Stimulated activated CD4-positive, alpha-beta T cell treated with anti-CD3 and anti-CD28 coated beads, TNF-alpha, amount 100 ng/mL, for 1 hour (primary cell): Measurements from ENCODE around the gene ERBIN.
"Not testable (repeated sequence)": the region's sequence is repeated elsewhere in the genome, so short reads cannot be mapped to it uniquely, and the experiment has no call there.

Experiments used
- DNase-seq, 3 donors: peaks; one replicate each; pipeline ENCODE4 v3.0.0-alpha.2; 2020; ENCODE audit warnings: low read depth in 3 of 3, low spot score in 1 of 3

ERBIN gene

DNA sequence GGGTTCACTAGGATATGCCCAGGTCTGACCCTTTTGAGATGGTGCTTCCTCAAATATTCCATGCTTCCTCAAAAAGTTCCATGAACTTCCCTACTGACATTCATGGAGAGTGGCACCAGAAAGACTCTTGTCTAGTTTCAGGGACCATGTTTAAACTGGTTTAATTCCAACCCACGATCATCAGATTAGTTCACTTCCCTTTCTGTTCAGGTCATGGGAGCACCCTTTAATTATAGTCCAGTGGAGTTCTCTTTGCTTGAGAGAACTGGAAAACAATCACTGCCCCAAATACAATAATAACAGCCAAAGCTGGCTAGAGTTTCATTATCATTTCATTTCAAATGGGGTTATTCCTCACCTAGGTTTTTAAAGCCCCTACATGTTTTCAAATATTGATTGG, 9.7 kb upstream of the ERBIN start:
- DNase-seq, result no peak

DNA sequence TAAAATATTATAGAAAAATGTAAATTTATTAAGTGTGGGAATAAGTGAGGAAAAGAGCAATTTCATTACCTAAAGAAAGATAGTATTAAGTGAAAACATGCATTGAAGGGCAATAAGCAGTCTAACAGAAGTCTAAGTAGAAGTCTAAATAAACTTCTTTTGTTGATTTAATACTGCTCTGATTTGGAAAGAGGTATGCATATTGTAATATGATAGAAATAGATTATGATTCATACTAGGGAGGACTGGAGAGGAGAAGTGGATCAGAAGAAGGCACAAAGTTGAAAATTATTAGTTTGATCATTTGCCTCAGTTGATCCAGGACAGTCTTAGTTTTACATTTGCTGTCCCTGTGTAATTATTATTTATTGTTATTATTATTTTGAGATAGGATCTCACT, 6.6 kb upstream of the ERBIN start:
- no peak for DNase-seq

DNA sequence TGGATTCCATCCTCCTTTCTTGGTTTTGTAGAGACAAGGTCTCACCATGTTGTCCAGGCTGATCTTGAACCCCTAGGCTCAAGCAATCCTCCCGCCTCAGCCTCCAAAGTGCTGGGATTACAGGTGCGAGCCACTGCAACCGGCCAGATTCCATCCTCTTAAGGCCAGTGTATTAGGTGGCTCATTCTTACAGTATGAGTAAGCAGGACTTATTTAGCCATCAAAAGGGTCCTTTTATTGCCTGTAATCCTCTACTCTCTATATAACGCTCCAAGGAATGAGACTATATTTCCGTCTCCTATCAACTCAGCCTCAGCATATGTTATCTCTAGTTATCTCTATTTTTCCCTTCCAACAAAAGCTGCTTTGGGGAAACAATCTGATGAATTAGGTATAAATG, 3.0 kb upstream of the ERBIN start:
- DNase-seq, result no peak

DNA sequence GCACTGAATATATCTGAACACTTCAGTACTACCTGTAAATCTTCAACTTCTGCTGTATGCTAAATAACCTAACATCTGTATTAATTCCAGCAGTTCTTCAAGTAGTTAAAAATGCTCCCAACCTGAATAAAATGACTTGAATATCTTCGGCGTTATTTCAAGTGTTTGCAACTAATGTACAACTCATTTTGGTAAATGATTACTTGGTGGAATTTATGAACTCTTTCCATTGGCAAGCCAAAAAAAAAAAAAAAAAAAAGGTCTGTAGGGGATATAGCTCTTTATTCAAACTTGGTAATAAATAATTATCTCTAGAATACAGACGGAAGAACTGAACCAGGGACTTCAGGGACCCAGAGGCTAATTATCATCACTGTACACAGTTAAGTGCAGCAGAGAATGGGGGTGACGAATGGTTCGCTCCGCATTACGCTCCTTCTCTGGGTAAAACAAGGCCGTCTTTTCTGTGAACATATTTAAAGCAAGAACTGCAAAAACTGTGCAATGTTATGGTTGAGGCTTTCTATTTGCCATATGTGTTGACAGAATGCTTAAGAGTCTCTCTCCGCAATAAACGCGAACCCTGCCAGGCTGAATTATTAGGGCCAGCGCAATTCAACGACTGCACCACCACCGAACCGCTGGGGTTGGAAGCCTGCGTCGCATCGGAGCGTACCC, 1.9 kb upstream of the ERBIN start:
- DNase-seq, result no peak

DNA sequence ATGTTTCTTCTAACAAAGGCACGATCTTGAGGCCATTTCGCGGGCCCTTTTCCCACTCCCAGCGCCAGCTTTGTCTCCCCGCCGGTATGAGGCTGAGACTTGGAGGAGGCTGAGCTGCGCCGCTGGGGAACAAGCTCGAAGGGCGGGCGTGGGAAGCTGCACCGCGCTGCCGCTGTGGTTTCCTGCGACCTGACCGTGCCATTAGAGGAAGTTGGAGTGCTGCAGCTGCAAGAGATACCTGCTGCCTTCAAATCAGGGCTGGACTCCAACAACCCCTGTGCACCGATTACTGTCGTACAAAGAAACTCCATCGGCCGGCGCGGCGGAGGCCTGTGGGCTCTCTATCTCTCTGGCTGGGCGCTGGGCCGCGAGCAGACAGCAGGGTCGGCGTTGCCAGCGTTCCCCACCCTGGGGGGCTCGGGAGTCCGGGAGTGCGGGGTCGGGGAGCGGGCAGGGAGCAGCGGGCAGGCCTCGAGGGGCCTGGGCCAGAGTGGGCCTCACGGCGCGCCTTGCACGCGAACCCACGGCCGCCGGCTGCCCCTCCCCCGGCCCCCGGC, 1.3 kb upstream of the ERBIN start:
- DNase-seq, result peak; percentile 35 to 46 (median 42)

DNA sequence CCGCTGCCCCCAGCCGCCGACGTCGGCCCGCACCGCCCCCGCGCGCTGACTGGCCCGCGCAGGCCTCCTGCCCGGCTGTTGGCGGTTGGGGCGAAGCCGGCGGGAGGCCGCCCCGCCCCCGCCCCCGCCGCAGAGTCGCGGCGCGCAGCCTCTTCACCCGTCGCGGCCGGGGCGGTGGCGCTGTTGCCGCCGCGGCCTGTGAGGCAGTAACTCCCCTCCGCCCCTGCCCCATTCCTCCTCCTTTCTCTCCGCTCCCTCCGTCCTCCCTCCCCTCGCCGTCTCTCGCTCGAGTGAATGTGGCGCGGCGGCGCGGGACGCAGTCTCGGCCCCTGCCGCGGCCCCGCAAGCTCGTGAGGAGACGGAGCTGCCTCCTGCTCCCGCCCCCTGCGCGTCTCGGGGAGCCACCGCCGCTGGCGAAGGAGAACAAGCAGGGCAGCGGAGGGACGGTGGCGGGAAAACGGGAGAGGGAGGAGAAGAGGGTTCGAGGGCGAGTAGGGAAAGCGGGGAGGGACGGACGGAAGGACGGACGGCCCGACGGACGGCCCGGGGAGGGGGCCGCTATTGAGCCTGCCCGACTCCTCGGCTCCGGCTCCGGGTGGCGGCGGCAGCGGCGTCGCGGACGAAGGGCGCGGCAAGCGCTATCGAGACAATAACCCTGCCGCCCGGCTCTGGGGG, 637 bp upstream of the ERBIN start:
- peak; percentile 55 to 64 (median 63) for DNase-seq

DNA sequence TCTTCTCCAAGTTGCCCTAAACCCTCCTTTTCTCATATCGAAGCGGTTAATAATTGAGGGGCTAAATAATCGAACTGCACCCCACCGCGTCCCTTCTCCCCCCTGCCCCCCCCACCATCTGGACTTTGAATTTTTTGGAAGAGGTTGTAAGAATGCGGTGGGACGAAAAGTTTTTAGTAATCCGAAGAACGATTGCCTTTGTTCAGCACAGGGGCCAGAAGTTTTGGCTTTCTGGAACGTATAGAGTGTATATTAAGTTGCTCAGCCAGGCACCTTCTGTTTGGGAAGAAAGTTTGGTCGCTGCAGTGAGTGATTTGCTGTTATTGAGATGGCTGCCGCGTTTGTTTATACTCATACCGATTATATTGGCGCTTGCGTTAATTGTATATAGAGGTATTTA, 518 bp downstream of the ERBIN start:
- DNase-seq, result no peak

DNA sequence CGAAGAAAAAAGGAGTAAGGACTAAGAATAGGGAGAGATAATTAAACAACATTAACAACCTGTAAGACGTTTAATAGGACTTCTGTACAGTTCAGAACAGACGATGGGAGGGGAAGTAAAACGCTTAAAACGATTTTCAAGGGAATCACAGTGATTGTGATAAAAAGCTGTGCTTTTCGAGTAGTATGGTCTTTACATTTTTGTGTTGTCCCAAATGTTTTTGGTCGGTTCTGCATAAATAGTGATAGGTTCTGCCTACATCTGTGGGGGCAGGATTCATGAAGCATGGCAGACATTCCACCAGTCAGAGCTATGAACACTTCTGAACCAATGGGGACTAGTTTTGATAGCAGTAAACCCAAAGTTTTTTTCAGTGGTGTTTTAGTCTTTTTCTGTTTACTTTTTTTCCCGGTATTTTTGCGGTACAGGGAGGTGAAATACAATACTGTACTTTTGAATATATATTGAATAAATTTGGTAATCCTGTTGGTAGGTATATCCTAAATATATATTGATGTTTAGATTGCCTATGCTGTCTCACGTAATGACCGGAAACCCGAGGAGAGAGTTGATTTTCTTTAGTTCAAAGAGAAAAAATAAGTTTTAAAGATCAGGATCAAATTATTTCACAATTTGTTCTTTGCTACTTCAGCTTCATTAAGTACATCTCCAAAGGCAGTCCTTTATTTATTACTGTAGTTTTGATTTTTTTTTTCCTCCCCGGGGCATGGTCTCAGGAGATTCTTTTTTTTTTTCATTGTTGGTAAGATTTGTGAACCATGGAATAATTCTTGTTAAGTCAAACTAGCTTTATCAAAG, 1.3 kb downstream of the ERBIN start:
- no peak for DNase-seq

DNA sequence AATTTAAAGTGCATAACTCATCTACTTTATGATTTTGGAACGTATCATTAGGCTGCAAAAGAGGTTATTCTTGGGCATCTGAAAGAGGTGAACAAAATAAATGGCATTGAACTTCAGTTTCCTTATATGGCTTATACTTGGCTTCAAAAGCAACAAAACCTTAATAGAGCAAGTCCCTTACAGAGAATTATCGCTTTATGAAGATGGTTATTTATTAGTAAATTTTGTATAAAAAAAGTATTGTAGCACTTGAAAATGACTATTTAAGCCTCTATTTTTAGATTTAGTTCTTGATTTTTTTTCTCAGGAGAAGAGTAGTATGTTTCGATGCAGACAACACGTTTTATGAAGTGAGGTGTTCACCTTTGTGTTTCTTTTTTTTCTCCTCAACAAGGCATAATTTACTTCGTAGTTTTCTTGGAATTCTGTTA, 2.0 kb downstream of the ERBIN start:
- no peak for DNase-seq

DNA sequence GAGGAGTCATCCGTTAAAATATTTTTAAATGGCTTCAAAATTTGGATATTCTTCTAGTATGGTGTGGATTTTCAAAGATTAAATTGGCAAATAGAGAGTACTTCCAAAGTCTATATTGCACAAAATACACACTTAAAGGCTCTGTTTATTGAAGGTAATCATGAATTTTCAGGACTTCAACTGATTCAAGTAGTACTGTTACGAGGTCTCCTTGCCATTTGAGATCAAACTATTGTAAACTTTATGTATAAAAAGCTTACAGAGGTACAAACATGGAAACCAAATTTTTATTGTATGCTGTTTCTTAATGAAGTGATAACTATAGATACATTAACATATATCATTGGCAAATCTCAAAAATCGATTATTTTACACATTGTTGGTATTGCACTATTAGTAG, 2.5 kb downstream of the ERBIN start:
- DNase-seq, result no peak

DNA sequence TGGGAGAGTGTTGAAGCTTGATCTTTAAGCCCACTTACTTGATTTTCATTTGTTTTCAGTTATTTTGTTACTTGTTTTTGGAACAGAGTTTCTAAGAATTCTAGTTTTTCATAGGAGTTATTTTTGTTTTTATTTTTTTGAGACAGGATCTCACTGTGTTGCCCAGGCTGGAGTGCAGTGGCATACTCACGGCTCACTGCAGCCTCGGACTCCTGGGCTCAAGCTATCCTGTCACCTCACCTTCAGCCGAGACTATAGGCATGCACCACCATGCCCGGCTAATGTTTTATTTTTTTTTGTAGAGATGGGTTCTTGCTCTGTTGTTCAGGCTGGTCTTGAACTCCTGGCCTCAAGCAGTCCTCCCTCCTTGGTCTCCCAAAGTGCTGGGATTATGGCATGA, 6.3 kb downstream of the ERBIN start:
- no peak for DNase-seq

DNA sequence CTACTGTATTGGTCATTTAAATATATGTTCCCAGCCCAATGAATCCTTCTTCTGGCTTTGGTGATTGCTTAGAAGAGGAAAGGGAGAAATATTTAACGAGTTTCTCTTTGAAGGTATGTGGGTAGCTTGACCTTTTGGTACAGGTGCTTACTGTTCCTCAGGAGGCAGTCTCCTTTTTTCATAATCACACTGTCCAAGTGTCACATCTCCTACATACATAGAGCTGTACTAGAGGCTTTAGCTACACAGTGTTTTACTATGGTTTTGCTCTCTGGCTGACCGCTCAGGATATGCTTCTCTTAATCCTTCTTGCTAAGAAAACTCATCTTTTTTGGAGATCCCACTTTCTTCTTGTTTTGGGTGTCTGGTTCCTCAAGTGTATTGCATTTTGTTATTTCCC, 6.9 kb downstream of the ERBIN start:
- no peak for DNase-seq

DNA sequence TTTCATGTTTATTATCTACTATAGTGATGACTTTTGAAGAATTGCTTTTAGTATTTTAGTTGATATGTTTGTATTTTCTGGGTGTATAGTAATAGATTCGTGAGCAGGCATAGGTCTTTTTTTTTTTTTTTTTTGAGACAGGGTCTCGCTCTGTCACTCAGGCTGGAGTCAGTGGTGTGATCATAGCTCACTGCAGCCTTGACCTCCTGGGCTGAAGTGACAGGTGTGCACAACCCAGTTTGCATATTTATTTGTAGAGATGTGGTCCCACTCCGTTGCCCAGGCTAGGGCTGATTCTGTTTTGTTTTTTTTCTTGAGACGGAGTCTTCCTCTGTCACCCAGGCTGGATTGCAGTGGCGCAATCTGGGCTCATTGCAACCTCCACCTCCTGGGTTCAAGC, 11.9 kb downstream of the ERBIN start:
- no peak for DNase-seq

DNA sequence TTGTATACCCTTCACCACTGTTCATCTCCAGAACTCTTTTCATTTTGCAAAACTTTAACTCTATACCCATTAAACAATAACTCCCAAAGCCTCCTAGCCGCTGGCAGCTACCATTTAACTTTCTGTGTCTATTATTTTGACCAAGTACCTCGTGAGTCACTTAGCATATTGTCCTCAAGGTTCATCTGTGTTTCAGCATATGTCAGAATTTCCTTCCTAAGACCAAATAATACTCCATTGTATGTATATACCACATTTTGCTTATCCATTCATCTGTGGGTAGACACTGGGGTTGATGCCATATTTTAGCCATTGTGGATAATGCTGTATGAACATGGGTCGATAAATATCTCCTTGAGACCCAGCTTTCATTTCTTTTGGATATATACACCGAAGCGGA, 17.4 kb downstream of the ERBIN start:
- no peak for DNase-seq

DNA sequence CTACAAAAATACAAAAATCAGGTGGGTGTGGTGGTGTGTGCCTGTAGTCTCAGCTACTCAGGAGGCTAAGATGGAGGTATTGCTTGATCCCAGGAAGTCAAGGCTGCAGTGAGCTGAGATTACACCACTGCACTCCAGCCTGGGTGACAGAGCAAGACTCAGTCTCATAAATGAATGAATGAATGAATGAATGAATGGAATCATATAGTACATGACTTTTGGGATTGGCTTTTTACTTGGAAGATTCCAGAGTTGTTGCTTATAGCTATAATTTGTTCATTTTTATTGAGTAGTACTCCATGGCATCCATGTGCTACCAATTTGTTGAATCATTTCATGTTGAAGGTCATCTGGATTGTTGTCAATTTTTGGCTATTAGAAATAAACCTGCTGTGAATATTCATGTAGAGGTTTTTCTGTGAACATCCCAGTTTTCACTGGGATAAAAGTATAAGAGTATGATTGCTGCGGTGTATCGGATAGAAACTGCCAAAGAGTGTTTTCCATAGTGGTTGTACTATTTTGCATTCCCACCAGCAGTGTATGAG, 19.9 kb downstream of the ERBIN start:
- no peak for DNase-seq

DNA sequence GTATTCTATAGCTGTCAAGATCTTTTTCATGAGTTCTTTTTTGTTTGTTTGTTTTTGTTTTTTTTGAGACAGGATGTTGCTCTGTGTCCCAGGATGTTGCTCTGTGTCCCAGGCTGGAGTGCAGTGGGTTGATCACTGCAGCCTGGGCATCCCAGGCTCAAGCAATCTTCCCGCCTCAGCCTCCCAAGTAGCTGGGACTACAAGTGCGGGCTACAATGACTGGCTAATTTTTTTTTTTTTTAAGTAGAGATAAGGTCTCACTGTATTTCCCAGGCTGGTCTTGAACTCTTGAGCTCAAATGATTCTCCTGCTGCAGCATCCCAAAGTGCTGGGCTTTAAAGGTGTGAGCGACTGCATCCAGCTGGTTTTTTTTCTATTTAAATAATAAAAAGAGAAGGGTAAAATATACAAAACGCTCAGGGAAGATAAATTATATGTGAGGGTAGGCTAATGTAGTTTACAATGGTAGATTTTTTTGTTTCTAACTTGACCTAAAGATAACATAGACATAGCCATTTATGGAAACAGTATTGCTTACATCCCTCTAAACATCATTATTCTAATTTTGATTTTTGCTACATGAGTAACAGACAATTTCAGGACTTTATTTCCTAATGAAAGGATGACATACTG, 21.9 kb downstream of the ERBIN start:
- DNase-seq, result no peak

DNA sequence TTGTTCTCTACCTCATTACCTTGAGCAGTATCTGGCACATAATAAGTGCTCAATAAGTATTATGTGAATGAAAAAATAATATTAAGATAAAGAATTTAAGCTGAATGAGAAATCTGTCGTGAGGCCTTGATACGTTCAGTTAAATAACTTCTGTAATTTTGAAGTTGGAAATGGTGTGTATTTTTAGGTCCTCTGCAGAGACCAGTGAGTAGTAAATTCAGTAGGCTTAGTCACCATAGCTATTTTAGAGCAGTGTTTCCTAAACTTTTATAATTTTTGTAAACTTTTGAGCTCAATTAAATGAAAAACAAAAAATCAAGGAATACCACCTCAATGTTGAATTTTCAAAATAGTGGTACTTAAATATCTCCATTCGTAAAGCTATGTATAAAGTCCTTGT, 25.0 kb downstream of the ERBIN start:
- DNase-seq, result no peak

DNA sequence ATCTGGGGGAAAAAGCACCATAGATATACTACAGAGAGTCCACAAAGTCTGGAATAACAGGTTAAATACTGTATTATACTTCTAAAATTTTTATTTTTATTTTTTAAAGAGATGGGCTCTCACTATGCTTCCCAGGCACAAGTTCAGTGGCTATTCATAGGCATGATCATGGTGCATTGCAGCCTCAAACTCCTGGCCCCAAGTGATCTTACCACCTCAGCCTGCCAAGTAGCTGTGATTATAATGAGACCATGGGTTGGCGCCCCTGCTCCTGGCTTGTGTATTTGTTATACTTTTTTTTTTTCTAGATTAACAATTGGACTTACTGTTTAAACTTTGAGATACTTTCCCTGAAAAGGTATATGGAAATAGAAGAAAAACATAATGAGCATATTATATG, 25.9 kb downstream of the ERBIN start:
- no peak for DNase-seq

DNA sequence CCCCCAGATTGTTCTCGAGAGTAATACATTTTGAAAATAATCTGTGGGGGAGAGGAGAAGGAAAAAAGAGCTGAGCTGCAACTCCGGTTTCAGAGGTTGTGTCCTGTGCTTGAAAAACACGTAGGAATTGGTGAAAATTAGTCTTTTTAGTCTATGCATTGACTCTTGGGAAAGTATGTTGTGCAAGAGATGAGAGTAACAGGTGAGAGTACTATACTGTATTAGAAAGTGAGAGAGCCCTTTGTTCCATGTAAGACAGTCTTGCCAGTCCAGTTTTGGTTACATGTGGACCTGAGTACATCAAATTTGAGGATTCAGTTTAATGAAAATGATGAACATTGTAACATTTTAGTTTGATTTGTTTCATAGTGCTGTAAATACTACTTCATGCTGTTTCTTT, 27.8 kb downstream of the ERBIN start:
- no peak for DNase-seq

DNA sequence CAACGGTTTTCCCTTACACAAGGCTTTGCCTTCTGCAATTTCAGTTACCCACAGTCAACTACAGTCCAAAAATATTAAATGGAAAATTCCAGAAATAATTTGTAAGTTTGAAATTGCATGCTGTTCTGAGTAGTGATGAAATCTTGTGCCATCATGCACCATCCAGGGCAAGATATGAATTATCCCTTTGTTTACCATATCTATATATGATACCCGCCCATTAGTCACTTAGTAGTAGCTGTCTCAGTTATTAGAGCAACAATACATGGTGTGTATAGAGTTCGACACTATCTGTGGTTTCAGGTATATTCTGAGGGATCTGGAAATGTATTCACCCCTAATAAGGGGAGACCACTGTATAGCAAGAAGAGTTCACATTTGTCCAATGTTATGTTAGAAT, 29.4 kb downstream of the ERBIN start:
- no peak for DNase-seq

DNA sequence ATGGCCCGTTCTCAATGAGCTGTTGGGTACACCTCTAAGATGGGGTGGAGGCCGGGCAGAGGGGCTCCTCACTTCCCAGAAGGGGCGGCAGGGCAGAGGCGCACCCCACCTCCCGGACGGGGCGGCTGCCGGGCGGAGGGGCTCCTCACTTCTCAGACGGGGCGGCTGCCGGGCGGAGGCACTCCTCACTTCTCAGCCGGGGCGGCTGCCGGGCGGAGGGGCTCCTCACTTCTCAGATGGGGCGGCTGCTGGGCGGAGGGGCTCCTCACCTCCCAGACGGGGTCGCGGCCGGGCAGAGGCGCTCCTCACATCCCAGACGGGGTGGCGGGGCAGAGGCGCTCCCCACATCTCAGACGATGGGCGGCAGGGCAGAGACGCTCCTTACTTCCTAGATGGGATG, 31.3 kb downstream of the ERBIN start:
- not testable (repeated sequence) for DNase-seq
